Retinal pigment epithelial cell (primary cell): Measurements from ENCODE around the gene OR12D2.
"Not testable (repeated sequence)": the region's sequence is repeated elsewhere in the genome, so short reads cannot be mapped to it uniquely, and the experiment has no call there.

Experiments used
- DNase-seq: peaks from one replicate; pipeline ENCODE4 v3.0.0-alpha.2; 2010; ENCODE audit warnings: low read depth
- H3K4me3 ChIP-seq: 2 replicates; pipeline ENCODE4 v1.5.1; 2011; ENCODE audit warnings: mild to moderate bottlenecking, low read length, control low read depth, moderate library complexity
- CTCF ChIP-seq: conservative IDR thresholded peaks from 2 replicates; pipeline ENCODE4 v1.5.1; 2011; ENCODE audit warnings: low read depth, low read length, control low read depth, inconsistent platforms

Gene OR12D2

GRCh38 chr6:29395331-29395730 lies at the start of gene OR12D2:
Gene OR12D2 (plus strand): TSS chr6:29395631. CDS start chr6:29396700, 1,069 bp downstream.
- no peak for TF ChIP-seq CTCF
- DNase-seq: no peak

DNA sequence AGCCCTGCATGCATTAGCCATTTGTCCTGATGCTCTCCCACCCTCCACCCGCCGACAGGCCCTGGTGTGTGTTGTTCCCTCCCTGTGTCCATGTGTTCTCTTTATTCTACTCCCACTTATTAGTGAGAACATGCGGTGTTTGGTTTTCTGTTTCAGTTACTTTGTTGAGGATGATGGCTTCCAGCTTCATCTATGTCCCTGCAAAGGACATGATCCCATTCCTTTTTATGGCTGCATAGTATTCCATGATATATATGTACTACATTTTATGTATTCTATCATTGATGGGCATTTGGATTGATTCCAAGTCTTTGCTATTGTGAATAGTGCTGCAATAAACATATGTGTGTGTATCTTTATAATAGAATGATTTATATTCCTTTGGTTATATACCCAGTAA lies 46.1 kb upstream of the OR12D2 start:
- DNase-seq, H3K4me3 ChIP-seq: not testable (repeated sequence)

More at GRCh38 chr6:29395331-29395730, at the start of gene OR12D2:
- no peak within 1 kb of the TSS for H3K4me3 ChIP-seq

GRCh38 chr6:29354980-29355379 lies 40.5 kb upstream of the OR12D2 start:
- no peak for TF ChIP-seq CTCF
- no peak for DNase-seq
- H3K4me3 ChIP-seq: no peak overlapping the region

GRCh38 chr6:29355603-29356002 lies 39.8 kb upstream of the OR12D2 start:
- TF ChIP-seq CTCF: no peak
- no peak for DNase-seq
- H3K4me3 ChIP-seq: no peak overlapping the region

DNA sequence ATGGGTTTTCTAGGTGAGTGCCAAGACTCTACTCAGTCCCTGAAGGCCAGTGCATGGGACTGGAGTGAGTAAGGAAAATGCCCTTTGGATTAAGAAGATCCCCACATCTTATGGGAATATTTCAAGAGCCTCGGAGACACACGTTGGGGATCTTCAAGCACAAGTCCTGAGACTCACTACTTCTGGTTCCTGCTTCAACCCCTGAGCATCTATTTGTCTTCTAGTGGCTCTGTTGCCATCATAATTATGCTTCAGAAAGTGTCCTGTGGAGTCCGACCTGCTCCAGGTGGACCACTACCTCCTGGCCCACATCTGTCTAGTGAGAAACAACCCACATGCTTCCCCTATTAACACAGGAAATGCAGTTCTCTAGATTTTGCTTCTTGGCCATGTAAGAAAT lies 26.7 kb upstream of the OR12D2 start, which contains the start of gene OR5V1:
Gene OR5V1 (minus strand): TSS at position 101 of the 400 bp plus-strand sequence. CDS start 12,670 bp downstream, outside the sequence.
- no peak within 1 kb of the TSS for H3K4me3 ChIP-seq
- no peak for DNase-seq
- no peak for TF ChIP-seq CTCF

GRCh38 chr6:29375191-29375590 lies 20.2 kb upstream of the OR12D2 start, which contains the start of gene OR12D3:
Gene OR12D3 (minus strand): TSS chr6:29375291. CDS start chr6:29375287, 4 bp downstream.
- TF ChIP-seq CTCF: no peak
- no peak for DNase-seq
- no peak within 1 kb of the TSS for H3K4me3 ChIP-seq

- TF ChIP-seq CTCF: no peak
- H3K4me3 ChIP-seq: no peak overlapping the region
- DNase-seq: no peak
Measured at GRCh38 chr6:29376003-29376402, 19.4 kb upstream of the OR12D2 start.

DNA sequence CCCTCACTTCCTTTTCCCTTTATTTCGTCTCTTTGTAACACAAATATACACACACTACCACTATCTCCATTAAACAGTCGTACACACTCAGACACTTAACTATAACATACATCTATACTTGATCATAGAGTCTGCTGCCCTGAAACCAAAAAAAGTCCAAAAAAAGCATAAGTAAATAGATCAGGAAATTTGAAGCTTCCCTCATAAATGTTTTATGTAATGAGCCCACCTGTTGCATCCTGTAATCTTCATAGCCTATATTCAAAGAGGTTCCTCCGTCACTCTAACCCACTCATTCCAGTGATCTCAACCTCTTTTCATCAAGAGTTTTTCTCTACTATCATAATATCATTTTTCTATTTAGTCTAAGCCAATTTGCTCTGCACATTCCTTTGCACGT lies 6.9 kb upstream of the OR12D2 start:
- no peak overlapping the region for H3K4me3 ChIP-seq
- TF ChIP-seq CTCF: no peak
- DNase-seq: no peak
